T-helper 1 cell treated with Interleukin-12 subunit alpha and Interleukin-12 subunit beta and Interleukin-4 antibody, amounts not matched to agents 30 μg/mL and 1 μg/mL, for 36 hours (primary cell): ENCODE results near the gene SDK2.

Source experiments
- H3K27ac Mint-ChIP-seq: one replicate; pipeline ENCODE4 v1.8.0; 2021; ENCODE audit warnings: mild to moderate bottlenecking, mixed read lengths
- H3K27me3 Mint-ChIP-seq: one replicate; pipeline ENCODE4 v1.8.0; 2021; ENCODE audit warnings: low read depth, mixed read lengths
- H3K36me3 Mint-ChIP-seq: one replicate; pipeline ENCODE4 v1.8.0; 2021; ENCODE audit warnings: low read depth, mixed read lengths
- H3K4me1 Mint-ChIP-seq: one replicate; pipeline ENCODE4 v1.8.0; 2021; ENCODE audit warnings: low read depth, mixed read lengths
- H3K4me3 Mint-ChIP-seq: one replicate; pipeline ENCODE4 v1.8.0; 2021; ENCODE audit warnings: mild to moderate bottlenecking, moderate library complexity, mixed read lengths
- H3K9me3 Mint-ChIP-seq: one replicate; pipeline ENCODE4 v1.8.0; 2021; ENCODE audit warnings: mixed read lengths

Gene SDK2

GRCh38 chr17:73284906-73285602, 359.2 kb downstream of the SDK2 start:
- Mint-ChIP-seq H3K36me3 (no peaks in the 10 kb centered on the region), H3K27ac (no peak overlapping the region), H3K4me1 (no peaks in the 10 kb centered on the region)

More at GRCh38 chr17:73284906-73285602, 359.2 kb downstream of the SDK2 start:
- H3K4me3 Mint-ChIP-seq, result no peak overlapping the region
- no peaks in the 10 kb centered on the region for H3K27me3 Mint-ChIP-seq
- no peaks in the 10 kb centered on the region for H3K9me3 Mint-ChIP-seq
